Measurements from ENCODE around the gene KDM2A. TPM values are rescaled to one million over a fixed set of nuclear protein-coding genes. Genes with fewer than 3 reads are reported as not detected.
"Not testable (repeated sequence)": the region's sequence is repeated elsewhere in the genome, so short reads cannot be mapped to it uniquely, and the experiment has no call there.

The KDM2A gene
- total RNA-seq, 1 donor from 2014 or later = 46.4 TPM

DNA sequence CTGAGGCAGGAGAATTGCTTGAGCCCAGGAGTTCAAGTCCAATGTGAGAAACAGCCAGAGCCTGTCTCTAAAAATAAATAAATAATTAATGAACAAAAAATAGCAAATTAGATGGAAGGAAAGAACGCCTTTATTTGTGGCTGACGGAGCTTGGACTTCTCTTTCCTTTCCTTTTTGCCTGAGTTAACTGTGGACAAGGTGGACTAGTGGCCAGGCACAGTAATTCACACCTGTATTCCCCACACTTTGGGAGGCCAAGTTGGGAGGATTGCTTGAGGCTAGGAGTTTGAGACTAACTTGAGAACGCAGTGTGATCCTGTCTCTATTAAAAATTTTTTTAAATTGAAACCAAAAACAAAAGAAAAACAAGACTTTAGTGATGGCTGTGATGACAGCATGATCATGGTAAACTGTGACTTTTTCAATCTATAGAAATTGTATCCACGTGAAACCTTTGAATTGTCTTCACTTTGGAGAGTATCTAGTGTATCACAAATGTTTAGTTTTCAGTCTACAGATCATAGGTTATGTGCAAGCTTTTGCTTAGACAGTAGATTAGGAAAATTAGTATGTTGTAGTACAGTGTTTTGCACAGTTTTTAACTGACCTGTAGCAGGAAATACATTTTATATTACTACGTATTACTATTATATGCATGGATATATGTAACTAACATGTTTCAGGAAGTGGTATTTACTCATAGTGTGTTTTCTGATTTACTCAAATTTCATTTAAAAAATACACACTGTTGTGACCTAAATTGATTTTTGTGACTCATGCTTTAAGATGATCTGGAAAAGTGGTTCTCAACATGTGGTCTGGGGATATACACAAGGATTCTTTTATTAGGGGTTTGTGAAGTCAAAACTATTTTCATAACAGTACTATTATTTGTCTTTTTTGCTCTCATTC, 42.1 kb downstream of the KDM2A start:
- DNase-seq (ENCODE audit: low spot score) = no peak
- intact Hi-C loops (cut with DNase I) = no loop called here

DNA sequence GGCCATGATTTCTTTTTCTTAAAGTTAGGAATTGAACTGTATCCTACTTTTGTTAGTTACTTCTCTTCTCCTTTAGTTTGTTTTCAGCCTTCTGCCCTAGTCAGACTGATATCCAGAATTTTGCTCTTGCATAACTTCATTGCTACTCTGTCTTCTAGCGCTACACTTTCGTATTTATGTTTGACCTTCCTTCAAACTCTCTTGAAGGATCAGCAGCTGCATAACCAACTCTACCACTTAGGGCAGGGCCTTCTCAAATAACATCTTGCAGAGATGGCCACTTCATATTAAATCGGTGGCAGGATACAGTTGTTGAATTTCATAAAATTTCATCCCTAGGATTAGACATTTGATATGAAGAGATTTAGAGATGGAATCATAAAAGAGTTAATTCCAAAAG, 43.9 kb downstream of the KDM2A start:
- DNase-seq (ENCODE audit: low spot score) = no peak
- intact Hi-C loops (cut with DNase I) = no loop called here

DNA sequence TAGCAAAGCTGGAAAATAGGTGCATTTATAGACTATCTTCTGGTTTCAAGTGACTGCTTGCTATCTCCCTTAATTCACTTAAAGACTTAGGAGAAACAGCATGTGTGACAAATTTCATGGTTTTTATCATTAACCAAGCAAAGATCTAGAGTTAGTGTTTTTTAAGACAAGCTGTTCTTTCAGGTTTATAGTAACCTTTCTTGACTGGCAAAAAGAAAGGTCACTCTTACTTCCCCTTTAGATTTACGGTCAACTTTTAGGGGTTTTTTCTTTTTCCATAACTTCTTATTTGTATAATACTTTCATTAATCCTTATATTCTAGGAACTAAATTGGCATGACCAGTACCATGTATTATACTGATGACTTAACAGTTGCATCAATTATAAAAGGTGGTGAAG, 46.6 kb downstream of the KDM2A start:
- intact Hi-C loops (cut with DNase I) = loop anchor here (5.0 kb wide), 1 partner anchor 83 kb away; no protein-coding TSS in a partner anchor
- DNase-seq (ENCODE audit: low spot score) = no peak

DNA sequence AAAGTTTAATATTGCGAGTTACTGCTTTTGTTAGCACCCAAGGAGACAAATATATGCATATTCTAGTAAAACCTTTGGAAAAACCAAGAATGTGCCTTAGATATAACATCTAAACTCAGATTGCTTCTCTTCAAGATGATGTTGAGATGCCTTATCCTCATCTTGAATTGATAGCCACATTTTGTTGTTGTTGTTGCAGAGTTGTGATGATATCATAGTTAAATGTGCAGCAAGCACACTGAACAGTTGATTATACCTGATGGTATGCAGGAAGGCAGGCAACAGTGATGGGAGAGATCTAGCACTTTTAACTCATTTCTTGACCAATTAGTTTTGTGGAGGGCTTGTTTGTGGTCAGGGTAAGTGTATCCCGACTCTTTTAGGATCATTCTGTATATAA, 48.0 kb downstream of the KDM2A start:
- intact Hi-C loops (cut with DNase I) = loop anchor here (5.0 kb wide), 1 partner anchor 85 kb away; no protein-coding TSS in a partner anchor
- DNase-seq (ENCODE audit: low spot score) = no peak

DNA sequence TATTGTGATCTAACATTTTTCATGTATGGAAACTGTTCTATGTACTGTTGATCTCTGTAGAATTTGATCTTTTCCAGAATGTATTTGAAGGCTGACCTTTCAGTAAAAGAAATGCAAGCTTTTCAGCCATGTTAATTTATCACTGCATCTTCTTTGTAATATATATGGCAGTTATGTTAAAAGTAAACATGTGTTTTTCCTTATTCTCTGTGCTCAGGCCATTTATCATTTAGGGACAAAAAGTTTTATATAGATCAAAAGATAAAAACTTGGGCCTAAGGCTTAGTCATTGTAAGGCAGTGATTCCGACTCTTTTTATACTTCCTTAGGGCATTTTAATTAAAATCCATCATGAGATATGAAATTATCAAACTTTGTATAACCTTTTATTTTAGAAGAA, 48.7 kb downstream of the KDM2A start:
- intact Hi-C loops (cut with DNase I) = loop anchor here (5.0 kb wide), 1 partner anchor 85 kb away; no protein-coding TSS in a partner anchor
- DNase-seq (ENCODE audit: low spot score) = no peak

DNA sequence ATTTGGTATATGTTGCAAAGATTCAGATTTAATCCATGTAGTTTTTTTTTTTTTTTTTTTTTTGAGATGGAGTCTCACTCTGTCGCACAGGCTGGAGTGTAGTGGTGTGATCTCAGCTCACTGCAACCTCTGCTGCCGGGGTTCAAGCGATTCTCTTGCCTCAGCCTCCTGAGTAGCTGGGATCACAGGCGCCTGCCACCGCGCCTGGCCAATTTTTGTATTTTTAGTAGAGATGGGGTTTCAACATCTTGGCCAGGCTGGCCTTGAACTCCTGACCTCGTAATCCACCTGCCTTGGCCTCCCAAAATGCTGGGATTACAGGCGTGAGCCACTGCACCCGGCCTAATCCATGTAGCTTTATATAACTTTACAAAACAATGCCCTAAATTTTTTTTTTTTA, 49.8 kb downstream of the KDM2A start:
- intact Hi-C loops (cut with DNase I) = loop anchor here (5.0 kb wide), 1 partner anchor 87 kb away; no protein-coding TSS in a partner anchor
- DNase-seq (ENCODE audit: low spot score) = not testable (repeated sequence)

DNA sequence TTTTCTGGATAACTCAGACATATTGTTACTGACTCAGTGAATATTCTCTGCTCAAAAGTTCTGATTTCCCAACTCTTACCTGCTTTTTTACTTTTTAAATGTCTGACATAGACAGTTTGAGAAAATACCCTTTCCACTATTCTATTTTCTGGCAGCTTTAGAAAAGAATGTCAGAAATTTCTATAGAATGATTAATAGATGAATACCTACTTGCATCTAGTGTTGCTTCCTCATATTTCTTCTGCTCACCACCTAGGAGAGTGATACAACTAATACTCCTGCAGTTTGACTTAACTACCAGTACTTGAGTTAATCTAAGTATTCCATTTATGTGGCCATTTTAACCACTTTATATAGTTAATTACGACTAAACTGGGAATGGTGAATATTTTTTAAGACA, 55.2 kb downstream of the KDM2A start:
- DNase-seq (ENCODE audit: low spot score) = no peak
- intact Hi-C loops (cut with DNase I) = no loop called here

DNA sequence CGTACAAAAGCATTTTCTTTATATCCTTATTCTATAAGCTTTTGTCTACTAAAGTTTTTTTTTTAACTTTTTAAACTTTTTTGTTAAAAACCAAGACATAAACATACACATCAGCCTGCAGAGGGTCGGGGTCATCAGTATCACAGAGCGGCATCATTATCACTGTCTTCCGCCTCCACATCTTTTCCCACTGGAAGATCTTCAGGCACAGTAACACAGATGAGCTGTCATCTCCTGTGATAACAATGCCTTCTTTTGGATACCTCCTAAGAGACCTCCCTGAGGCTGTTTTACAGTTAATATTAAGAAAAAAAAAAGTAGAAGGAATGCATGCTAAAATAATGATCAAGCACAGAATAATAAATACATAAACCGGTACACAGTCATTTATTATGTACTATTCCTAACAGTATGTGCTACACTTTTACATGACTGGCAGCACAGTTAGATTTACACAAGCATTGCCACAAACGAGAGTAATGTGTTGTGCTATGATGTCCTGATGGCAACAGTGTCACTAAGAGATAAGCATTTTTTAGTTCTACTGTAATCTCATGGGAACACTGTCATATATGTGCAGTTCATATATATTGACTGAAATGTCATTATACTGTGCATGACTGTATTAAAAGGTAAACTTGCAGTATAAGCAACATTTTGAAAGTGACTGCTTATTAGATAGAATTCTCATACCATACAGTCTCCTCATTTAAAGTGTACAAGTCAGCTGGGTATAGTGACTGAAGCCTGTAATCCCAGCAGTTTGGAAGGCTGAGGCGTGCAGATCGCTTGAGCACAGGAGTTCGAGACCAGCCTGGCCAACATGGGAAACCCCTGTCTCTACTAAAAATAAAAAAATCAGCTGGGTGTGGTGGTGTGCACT, 58.6 kb downstream of the KDM2A start:
- intact Hi-C loops (cut with DNase I) = no loop called here

DNA sequence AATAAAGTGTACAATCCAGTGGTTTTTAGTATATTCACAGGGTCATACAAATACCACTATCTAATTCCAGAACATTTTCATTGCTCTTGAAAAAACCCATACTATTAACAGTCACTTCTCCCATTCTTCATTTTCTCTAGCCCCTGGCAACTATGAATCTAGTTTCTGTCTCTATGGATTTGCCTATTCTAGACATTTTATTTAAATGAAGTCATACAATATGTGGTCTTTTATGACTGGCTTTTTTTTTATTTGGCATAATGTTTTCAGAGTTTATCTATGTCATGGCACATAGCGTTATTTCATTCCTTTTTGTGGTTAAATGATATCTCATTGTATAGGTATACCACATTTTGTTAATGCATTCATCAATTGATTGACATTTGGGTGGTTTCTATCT, 59.4 kb downstream of the KDM2A start:
- intact Hi-C loops (cut with DNase I) = no loop called here
- DNase-seq (ENCODE audit: low spot score) = no peak

More for the DNA sequence above, 58.6 kb downstream of the KDM2A start:
- DNase-seq (ENCODE audit: low spot score) = no peak

DNA sequence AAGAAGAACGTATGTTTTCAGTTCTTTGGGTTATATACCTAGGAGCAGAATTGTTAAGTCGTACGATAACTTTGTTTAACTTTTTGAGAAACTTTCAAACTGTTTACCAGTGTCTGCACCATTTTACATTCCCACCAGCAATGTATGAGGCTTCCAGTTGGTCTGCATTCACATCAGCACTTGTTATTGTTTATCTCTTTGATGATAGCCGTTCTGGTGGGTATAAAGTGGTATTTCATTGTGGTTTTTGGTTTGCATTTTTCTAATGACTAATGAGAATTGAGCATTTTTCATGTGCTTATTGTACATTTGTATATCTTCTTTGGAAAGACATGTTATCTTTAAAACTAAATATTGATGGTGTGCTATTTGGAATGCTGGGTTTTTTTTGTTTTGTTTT, 59.8 kb downstream of the KDM2A start:
- intact Hi-C loops (cut with DNase I) = no loop called here

DNA sequence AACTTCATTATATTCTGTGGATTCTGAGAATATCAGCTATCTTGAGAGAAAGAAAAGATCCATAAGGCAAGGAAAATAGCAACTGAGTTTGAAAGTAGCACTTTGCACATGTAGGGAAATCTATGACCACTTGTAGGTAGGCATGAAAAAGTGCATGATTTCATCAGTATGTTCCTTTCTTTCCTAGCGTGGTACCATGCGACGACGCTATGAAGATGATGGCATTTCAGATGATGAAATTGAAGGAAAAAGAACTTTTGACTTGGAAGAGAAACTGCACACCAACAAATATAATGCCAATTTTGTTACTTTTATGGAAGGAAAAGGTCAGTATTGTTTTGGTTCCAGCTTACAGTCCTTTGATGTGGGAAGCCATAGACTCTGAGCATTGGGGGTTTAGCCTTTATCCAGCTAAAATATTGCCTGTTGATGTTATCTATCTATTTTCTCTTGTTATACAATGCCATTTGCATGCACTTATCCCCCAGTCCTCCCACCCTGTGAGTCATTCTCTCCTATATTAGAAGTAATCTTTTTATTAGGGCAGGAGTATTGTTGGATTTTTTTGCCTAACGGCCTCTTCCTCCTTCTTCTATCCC, 60.9 kb downstream of the KDM2A start:
- intact Hi-C loops (cut with DNase I) = no loop called here
- DNase-seq (ENCODE audit: low spot score) = no peak

More for the DNA sequence above, 59.8 kb downstream of the KDM2A start:
- no peak for DNase-seq (ENCODE audit: low spot score)

DNA sequence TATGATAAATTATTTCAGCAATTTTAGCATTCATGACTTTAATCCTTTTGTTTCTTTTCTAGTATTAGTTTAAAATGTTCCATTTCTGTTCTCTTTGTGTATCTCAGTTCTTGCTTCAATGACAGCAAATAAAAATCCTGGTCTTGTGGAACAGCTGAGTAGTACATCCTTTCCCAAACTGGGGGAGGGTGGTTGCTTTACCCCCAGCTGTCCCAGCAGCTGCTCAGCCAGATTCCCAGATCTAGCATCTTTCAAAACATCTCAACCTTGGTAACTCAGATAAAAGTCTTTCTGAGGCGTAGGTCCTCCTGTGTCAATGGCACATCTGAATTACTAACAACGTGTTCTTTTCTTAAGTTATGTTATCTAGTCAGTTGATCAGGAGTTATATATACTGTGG, 75.0 kb downstream of the KDM2A start:
- intact Hi-C loops (cut with DNase I) = no loop called here
- DNase-seq (ENCODE audit: low spot score) = no peak

DNA sequence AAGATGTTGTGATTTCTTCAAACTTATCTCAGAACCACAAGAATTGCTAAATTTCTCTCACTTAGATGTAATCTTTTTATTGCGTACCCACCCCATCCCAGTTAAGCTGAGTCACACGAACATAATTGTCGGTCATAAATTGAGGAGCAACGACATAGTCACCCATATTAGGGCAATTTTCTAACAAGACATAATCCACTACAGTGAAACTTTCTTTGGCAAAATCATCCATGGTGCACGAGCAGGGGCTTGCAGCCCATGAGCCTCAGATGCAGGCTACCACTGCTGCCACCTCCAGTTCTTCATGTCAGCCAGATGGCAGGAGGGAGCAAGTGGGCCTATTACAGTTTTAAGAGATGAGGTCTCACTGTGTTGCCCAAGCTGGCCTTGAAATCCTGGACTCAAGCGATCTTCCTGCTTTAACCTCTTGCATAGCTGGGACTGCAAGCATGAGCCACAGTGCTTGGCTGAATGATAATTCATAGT, 77.0 kb downstream of the KDM2A start:
- intact Hi-C loops (cut with DNase I) = no loop called here
- no peak for DNase-seq (ENCODE audit: low spot score)

DNA sequence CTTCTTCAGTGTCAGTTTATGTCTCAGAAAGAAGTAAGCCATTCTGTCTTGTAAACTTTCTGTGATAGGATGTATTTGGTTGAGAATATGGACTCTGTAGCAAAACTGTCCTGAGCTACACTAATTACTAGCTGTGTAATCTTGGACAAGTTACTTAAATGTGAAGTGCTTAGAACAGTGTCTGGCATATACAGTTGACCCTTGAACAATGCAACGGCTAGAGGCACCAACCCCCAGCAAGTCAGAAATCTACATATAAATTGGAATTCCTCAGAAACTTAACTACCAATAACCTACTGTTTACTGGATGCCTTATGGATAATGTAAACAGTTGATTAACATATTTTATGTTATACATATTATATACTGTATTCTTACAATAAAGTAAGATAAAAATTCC, 78.5 kb downstream of the KDM2A start:
- intact Hi-C loops (cut with DNase I) = no loop called here
- DNase-seq (ENCODE audit: low spot score) = no peak

DNA sequence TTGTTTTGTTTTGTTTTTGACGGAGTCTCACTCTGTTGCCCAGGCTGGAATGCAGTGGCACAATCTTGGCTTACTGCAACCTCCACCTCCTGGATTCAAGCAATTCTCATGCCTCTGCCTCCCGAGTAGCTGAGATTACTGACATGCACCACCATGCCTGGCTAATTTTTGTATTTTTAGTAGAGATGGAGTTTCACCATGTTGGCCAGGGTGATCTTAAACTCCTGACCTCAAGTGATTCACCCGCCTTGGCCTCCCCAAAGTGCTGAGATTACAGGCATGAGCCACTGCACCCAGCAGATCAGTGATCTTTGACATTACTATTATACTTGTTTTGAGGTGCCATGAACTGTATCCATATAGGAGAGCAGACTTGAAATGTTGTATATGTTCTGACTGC, 79.7 kb downstream of the KDM2A start:
- intact Hi-C loops (cut with DNase I); DNase-seq (ENCODE audit: low spot score): not testable (repeated sequence)

DNA sequence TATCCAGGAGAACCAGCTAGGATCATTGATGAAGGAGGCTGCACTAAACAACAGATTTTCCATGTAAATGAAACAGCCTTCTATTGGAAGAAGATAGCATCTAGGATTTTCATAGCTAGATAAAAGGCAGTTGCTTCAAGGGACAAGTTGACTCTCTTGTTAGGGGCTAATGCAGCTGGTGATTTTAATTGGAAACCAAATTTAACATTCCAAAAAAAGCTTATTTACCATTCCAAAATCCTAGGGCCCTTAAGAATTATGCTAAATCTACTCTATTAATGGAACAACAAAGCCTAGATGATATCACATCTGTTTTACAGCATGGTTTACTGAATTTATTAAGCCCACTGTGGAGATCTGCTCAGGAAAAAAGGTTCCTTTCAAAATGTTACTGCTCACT, 80.7 kb downstream of the KDM2A start:
- DNase-seq (ENCODE audit: low spot score) = no peak
- intact Hi-C loops (cut with DNase I) = no loop called here

DNA sequence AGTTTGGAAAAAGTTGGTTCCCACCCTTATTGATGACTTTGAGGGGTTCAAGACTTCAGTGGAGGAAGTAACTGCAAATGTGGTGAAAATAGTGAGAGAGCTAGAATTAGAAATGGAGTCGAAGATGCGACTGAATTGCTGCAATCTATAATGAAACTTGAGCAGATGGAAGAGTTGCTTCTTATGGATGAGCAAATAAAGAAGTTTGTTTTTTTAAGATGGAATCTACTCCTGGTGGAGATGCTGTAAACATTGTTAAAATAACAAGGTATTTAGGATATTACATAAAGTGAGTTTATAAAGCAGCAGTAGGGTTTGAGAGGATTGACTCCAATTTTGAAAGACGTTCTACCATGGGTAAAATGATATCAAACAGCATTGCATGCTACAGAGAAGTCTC, 83.0 kb downstream of the KDM2A start:
- DNase-seq (ENCODE audit: low spot score) = no peak
- intact Hi-C loops (cut with DNase I) = no loop called here

DNA sequence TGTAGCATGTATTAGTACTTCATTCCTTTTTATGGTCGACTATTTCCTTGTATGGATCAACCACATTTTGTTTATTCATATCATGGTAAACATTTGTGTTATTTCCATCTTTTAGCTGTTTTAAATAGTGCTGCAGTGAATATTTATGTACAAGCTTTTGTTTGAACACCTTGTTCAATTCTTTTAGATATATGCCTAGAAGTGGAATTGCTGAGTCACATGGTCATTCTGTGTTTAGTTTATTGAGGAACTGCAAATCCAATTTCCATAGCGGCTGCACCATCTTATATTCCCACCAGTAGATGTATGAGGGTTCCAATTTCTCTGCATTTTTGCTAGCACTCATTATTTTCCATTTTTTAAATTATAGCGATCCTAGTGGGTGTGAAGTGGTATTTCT, 85.8 kb downstream of the KDM2A start:
- intact Hi-C loops (cut with DNase I) = no loop called here
- DNase-seq (ENCODE audit: low spot score) = no peak

DNA sequence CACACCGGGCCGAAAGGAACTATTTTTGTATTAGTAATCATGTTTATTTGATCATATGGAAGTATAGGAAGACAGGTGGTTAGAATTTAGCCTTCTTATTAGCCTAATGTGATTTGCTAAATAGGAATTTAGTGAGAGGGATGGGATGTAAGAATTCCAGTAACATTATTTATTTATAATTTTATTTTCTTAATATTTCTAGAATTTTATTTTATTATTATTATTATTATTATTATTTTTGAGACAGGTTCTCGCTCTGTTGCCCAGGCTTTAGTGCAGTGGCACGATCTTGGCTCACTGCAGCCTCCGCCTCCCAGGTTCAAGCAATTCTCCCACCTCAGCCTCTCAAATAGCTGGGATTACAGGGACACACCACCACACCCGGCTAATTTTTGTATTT, 90.2 kb downstream of the KDM2A start:
- intact Hi-C loops (cut with DNase I) = not testable (repeated sequence)

More for the DNA sequence above, 90.2 kb downstream of the KDM2A start:
- DNase-seq (ENCODE audit: low spot score) = not testable (repeated sequence)
